Loucy (cell line): ENCODE data around the gene PLPP7.

Experiments
- H2AFZ ChIP-seq: fragments of 200-600 bp; sonication (generic); 2 replicates; pipeline ENCODE4 v1.6.0; 2016; ENCODE audit warnings: antibody characterized with exemption, mild to moderate bottlenecking, low read length, moderate library complexity
- H3F3A ChIP-seq: fragments of 200-600 bp; 2 replicates; pipeline ENCODE4 v1.6.0; 2016; ENCODE audit warnings: antibody characterized with exemption, low read depth, mild to moderate bottlenecking
- H3K27me3 ChIP-seq: fragments of 200-600 bp; sonication (generic); 2 replicates; pipeline ENCODE4 v1.6.1; 2014; ENCODE audit warnings: low read length, mild to moderate bottlenecking; ENCODE audit not compliant: insufficient read depth, poor library complexity, severe bottlenecking
- H3K36me3 ChIP-seq: fragments of 200-600 bp; sonication (generic); 2 replicates; pipeline ENCODE4 v1.6.1; 2016; ENCODE audit warnings: low read length; ENCODE audit not compliant: insufficient read depth
- H3K4me1 ChIP-seq: fragments of 200-600 bp; sonication (generic); 2 replicates; pipeline ENCODE4 v1.5.1; 2014; ENCODE audit warnings: low read length, mild to moderate bottlenecking; ENCODE audit not compliant: insufficient read depth, poor library complexity, severe bottlenecking
- H3K4me2 ChIP-seq: fragments of 200-600 bp; sonication (generic); 2 replicates; pipeline ENCODE4 v1.6.0; 2014; ENCODE audit warnings: antibody characterized with exemption, low read length, low read depth, mild to moderate bottlenecking; ENCODE audit not compliant: poor library complexity, severe bottlenecking
- H3K4me3 ChIP-seq: fragments of 200-600 bp; sonication (generic); 2 replicates; pipeline ENCODE4 v1.5.1; 2014; ENCODE audit warnings: low read length, mild to moderate bottlenecking, mixed read lengths; ENCODE audit not compliant: poor library complexity, severe bottlenecking
- H3K79me2 ChIP-seq: fragments of 200-600 bp; sonication (generic); 2 replicates; pipeline ENCODE4 v1.6.1; 2014; ENCODE audit warnings: low read length; ENCODE audit not compliant: insufficient read depth
- H3K9ac ChIP-seq: fragments of 200-600 bp; sonication (generic); 2 replicates; pipeline ENCODE4 v1.6.0; 2014; ENCODE audit warnings: mild to moderate bottlenecking, low read depth, low read length, moderate library complexity; ENCODE audit not compliant: poor library complexity, severe bottlenecking
- H3K9me2 ChIP-seq: fragments of 200-600 bp; sonication (generic); replicated peaks from 2 replicates; pipeline ENCODE4 v1.6.1; 2016; ENCODE audit warnings: low read depth, low read length, mixed read lengths
- H3K9me3 ChIP-seq: fragments of 200-600 bp; sonication (generic); 2 replicates; pipeline ENCODE4 v1.6.1; 2014; ENCODE audit warnings: mild to moderate bottlenecking, antibody characterized with exemption, low read length, low read depth; ENCODE audit not compliant: insufficient read depth
- H4K20me1 ChIP-seq: fragments of 200-600 bp; sonication (generic); 2 replicates; pipeline ENCODE4 v1.6.0; 2014; ENCODE audit warnings: antibody characterized with exemption, low read length, mild to moderate bottlenecking; ENCODE audit not compliant: insufficient read depth, poor library complexity, severe bottlenecking
- EZH2phosphoT487 ChIP-seq: fragments of 200-600 bp; IDR thresholded peaks from 2 replicates; pipeline ENCODE4 v1.6.1; 2018; ENCODE audit warnings: antibody characterized with exemption, mild to moderate bottlenecking, moderate library complexity, borderline replicate concordance
- TF ChIP-seq, protein P1 (sequence below): fragments of 200-600 bp; sonication (generic); conservative IDR thresholded peaks from 2 replicates; pipeline ENCODE4 v1.5.1; 2014; ENCODE audit warnings: mild to moderate bottlenecking, antibody characterized with exemption, low read length

The PLPP7 gene

DNA sequence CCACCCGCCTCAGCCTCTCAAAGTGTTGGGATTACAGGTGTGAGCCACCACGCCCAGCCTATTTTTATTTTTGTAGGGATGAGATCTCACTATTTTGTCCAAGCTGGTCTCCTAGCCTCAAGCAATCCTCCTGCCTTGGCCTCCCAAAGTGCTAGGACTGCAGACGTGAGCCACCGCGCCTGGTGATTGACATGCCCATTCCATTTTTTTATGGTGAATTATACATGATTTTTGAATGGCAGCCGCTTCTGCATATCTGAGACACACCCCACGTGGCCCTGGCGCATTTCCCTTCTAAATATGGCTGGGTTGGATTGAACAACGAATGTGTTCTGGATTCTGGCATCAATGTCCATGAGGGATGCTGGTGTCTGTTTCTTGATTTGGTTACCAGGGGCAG is 22.7 kb downstream of the PLPP7 start:
- H3K4me1 ChIP-seq = peaks cover 6% of the 10 kb centered on the region
- no peaks in the 10 kb centered on the region for H3K36me3 ChIP-seq
- no peaks in the 10 kb centered on the region for H3K9me3 ChIP-seq
- no peaks in the 10 kb centered on the region for H3K9me2 ChIP-seq
- H3K79me2 ChIP-seq = no peaks in the 10 kb centered on the region
- no peak overlapping the region for H3K4me2 ChIP-seq
- no peaks in the 10 kb centered on the region for H3K27me3 ChIP-seq
- no peaks in the 10 kb centered on the region for H4K20me1 ChIP-seq
- H2AFZ ChIP-seq = no peak overlapping the region
- no peak overlapping the region for H3K4me3 ChIP-seq
- H3F3A ChIP-seq = no peaks in the 10 kb centered on the region
- TF ChIP-seq, protein P1, sequence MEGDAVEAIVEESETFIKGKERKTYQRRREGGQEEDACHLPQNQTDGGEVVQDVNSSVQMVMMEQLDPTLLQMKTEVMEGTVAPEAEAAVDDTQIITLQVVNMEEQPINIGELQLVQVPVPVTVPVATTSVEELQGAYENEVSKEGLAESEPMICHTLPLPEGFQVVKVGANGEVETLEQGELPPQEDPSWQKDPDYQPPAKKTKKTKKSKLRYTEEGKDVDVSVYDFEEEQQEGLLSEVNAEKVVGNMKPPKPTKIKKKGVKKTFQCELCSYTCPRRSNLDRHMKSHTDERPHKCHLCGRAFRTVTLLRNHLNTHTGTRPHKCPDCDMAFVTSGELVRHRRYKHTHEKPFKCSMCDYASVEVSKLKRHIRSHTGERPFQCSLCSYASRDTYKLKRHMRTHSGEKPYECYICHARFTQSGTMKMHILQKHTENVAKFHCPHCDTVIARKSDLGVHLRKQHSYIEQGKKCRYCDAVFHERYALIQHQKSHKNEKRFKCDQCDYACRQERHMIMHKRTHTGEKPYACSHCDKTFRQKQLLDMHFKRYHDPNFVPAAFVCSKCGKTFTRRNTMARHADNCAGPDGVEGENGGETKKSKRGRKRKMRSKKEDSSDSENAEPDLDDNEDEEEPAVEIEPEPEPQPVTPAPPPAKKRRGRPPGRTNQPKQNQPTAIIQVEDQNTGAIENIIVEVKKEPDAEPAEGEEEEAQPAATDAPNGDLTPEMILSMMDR = no peak
- TF ChIP-seq EZH2phosphoT487 = no peak
- H3K9ac ChIP-seq = no peak overlapping the region

DNA sequence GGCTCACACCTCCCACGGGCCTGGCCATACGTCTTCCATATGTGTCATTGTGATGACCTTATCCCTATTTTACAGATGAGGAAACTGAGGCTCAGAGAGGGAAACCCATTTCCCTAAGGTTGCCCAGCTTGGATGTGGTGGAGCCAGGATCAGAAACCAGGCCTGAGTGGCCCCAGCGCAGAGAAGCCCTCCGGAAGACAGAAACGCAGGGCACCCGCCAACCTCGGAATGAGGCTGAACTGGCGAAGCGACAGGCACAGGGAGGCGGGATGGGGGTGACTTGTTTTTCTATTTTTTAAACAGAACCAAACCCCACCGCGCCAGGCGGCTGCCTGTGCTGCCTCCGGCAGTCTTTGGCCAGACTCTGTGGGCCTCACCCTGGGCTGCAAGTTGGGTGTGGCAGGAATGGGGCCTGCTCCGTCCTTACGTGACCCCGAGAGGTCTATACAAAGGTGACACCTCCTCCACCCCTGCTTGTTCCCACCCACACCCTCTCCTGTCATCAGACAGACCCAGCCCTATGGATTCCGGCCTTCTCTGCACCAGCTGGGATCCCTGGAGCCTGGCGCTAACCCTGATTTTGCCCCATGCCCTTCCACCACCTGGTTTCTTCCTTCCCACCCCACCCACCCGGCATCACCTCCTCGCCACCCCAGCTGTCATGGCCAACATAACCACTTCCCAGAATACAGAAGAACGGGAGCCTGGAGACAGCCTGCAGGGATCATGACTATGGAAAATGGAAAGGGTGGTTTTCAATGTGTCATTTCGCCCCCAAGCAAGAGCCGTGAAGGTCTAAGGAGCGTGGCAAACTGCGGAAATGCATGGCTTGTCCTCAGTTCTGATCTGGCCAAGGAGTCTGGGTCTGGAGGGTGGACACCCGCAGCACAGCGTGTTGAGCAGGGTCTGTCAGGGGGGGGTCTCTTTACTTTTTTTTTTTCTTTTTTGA is 23.6 kb downstream of the PLPP7 start:
- H3K9ac ChIP-seq = no peak overlapping the region
- H4K20me1 ChIP-seq = no peaks in the 10 kb centered on the region

DNA sequence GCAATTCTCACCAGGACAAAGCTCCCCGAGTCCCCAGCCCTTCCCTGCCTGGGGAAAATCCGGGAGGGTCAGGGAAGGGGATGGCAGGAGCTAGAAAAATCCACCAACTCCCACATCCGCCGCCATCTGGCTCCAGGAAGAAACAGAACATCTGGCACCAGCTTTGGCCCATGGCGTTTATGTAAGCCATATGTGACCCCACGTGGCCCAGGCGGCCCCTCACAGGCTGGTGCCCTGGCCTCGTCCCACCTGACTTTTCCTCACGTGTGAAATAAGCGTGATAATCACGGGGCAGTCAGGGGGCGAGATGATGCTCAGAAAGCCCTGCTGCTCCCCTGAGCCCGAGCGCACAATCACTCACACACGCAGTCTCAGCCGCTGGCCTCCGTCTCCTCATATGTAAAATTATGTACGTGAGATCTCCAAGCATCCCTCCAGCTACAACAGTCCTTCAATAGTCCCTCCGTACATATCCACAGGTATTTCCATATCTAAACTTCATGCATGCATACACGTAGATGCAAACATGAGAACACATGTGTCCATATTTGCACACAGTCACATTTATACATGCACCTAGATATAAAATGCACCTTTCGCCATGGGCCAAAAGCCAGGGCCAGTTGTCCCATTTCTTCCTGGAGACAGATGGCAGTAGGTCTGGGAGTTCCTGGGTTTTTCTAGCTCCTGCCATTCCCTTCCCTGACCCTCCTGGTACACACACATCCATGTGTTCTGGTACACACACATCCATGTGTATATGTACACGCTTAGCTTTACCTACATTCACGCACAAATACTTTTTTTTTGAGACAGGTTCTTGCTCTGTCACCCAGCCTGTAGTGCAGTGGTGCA is 28.9 kb downstream of the PLPP7 start:
- Histone ChIP-seq H3K9me2 (no peaks in the 10 kb centered on the region), H3K9me3 (no peaks in the 10 kb centered on the region), H4K20me1 (no peaks in the 10 kb centered on the region), H3K9ac (no peak overlapping the region), H2AFZ (no peak overlapping the region), H3K27me3 (no peaks in the 10 kb centered on the region), H3F3A (no peaks in the 10 kb centered on the region), H3K4me2 (no peak overlapping the region), H3K4me3 (no peak overlapping the region), H3K4me1 (no peaks in the 10 kb centered on the region), H3K36me3 (no peaks in the 10 kb centered on the region), H3K79me2 (no peaks in the 10 kb centered on the region)
- TF ChIP-seq EZH2phosphoT487 = no peak
- TF ChIP-seq, protein P1 = no peak

More for the DNA sequence above, 23.6 kb downstream of the PLPP7 start:
- Histone ChIP-seq H3K9me2 (no peaks in the 10 kb centered on the region), H3K79me2 (no peaks in the 10 kb centered on the region), H3K9me3 (no peaks in the 10 kb centered on the region), H2AFZ (no peak overlapping the region), H3K4me3 (no peak overlapping the region), H3K4me1 (peaks cover 6% of the 10 kb centered on the region), H3F3A (no peaks in the 10 kb centered on the region), H3K4me2 (no peak overlapping the region), H3K27me3 (no peaks in the 10 kb centered on the region), H3K36me3 (no peaks in the 10 kb centered on the region)
- no peak for TF ChIP-seq EZH2phosphoT487
- TF ChIP-seq, protein P1 = no peak
